IMR-90 (cell line): Measurements from ENCODE around the gene PATJ. TPM values are rescaled to one million over a fixed set of nuclear protein-coding genes. Genes with fewer than 3 reads are reported as not detected.

Experiments
- ATAC-seq: fragments of 200-7000 bp; cut with Tn5 transposase; 2 replicates; pipeline ENCODE4 v1.9.1; 2020; ENCODE audit warnings: low read depth, mild to moderate bottlenecking, moderate library complexity
- BruUV-seq: library from RNA; stranded (reverse); fragments of 400-500 nt; replicated peaks from 2 replicates; lab custom pipeline; 2021; lab: Mats Ljungman, UMichigan
- CTCF ChIA-PET: fragments of 300-600 bp; formaldehyde crosslinking; extraction: SDS; loops from one replicate; lab custom pipeline; 2021; ENCODE audit warnings: antibody characterized with exemption; lab: Yijun Ruan, JAX
- POLR2A ChIA-PET: fragments of 300-600 bp; sonication (Branson Sonifier 250); formaldehyde crosslinking; loops from one replicate; lab custom pipeline; 2022; ENCODE audit warnings: antibody characterized with exemption; ENCODE audit not compliant: unreplicated experiment; lab: Charles Lee
- DNase-seq: peaks from one replicate; pipeline ENCODE4 v3.0.0; 2013
- H2AFZ ChIP-seq: replicated peaks from 2 replicates; pipeline ENCODE3; 2013; ENCODE audit warnings: low read length, mild to moderate bottlenecking; ENCODE audit not compliant: poor library complexity
- H2AK5ac ChIP-seq: 2 replicates; pipeline ENCODE4 v1.6.1; 2013; ENCODE audit warnings: low read depth, low read length, inconsistent platforms
- H2AK9ac ChIP-seq: replicated peaks from 2 replicates; pipeline ENCODE3; 2013; ENCODE audit warnings: mild to moderate bottlenecking, low read depth, low read length, moderate library complexity; ENCODE audit not compliant: poor library complexity
- H2BK120ac ChIP-seq: 2 replicates; pipeline ENCODE4 v1.6.1; 2013; ENCODE audit warnings: low read depth, low read length, inconsistent platforms
- H2BK15ac ChIP-seq: 3 replicates; pipeline ENCODE4 v1.6.1; 2013; ENCODE audit warnings: low read depth, low read length, inconsistent platforms
- H2BK20ac ChIP-seq: 2 replicates; pipeline ENCODE4 v1.6.1; 2013; ENCODE audit warnings: low read depth, mild to moderate bottlenecking, inconsistent platforms, low read length, moderate library complexity
- H2BK5ac ChIP-seq: 2 replicates; pipeline ENCODE4 v1.6.1; 2013; ENCODE audit warnings: mild to moderate bottlenecking, low read depth, low read length, inconsistent platforms; ENCODE audit not compliant: poor library complexity, severe bottlenecking
- H3K14ac ChIP-seq: replicated peaks from 2 replicates; pipeline ENCODE4 v1.6.1; 2013; ENCODE audit warnings: low read depth, low read length, inconsistent platforms
- H3K18ac ChIP-seq: 2 replicates; pipeline ENCODE4 v1.6.1; 2013; ENCODE audit warnings: low read depth, low read length, control low read depth
- H3K23ac ChIP-seq: 2 replicates; pipeline ENCODE4 v1.6.1; 2013; ENCODE audit warnings: low read depth, low read length, inconsistent platforms
- H3K27ac ChIP-seq: 2 replicates; pipeline ENCODE4 v1.5.1; 2013; ENCODE audit warnings: mild to moderate bottlenecking, control low read depth, low read length; ENCODE audit not compliant: insufficient read depth
- H3K27me3 ChIP-seq: 2 replicates; pipeline ENCODE4 v1.6.1; 2013; ENCODE audit warnings: low read length; ENCODE audit not compliant: control insufficient read depth, insufficient read depth
- H3K36me3 ChIP-seq: 2 replicates; pipeline ENCODE4 v1.6.1; 2013; ENCODE audit warnings: low read length, mixed read lengths; ENCODE audit not compliant: control insufficient read depth, insufficient read depth
- H3K4ac ChIP-seq: 2 replicates; pipeline ENCODE4 v1.6.1; 2013; ENCODE audit warnings: low read depth, low read length, inconsistent platforms
- H3K4me1 ChIP-seq: 2 replicates; pipeline ENCODE4 v1.6.1; 2013; ENCODE audit warnings: low read length, mixed read lengths; ENCODE audit not compliant: control insufficient read depth, insufficient read depth
- H3K4me2 ChIP-seq: 2 replicates; pipeline ENCODE4 v1.6.1; 2013; ENCODE audit warnings: low read depth, mild to moderate bottlenecking, control low read depth, low read length, moderate library complexity
- H3K4me3 ChIP-seq: 2 replicates; pipeline ENCODE4 v1.5.1; 2013; ENCODE audit warnings: low read depth, mild to moderate bottlenecking, control low read depth, low read length, moderate library complexity; ENCODE audit not compliant: insufficient read depth
- H3K56ac ChIP-seq: 2 replicates; pipeline ENCODE4 v1.6.1; 2013; ENCODE audit warnings: low read length, inconsistent platforms; ENCODE audit not compliant: insufficient read depth; ENCODE audit errors: extremely low read depth
- H3K79me1 ChIP-seq, 2 experiments: 2 replicates each; pipeline ENCODE4 v1.6.1; 2013; ENCODE audit warnings: low read length in 2 of 2, inconsistent platforms in 1 of 2, low read depth in 1 of 2
- H3K9ac ChIP-seq: 2 replicates; pipeline ENCODE4 v1.6.1; 2013; ENCODE audit warnings: low read depth, low read length, control low read depth
- H3K9me1 ChIP-seq: 2 replicates; pipeline ENCODE4 v1.6.1; 2013; ENCODE audit warnings: low read length, inconsistent platforms; ENCODE audit not compliant: insufficient read depth
- H3K9me3 ChIP-seq: 2 replicates; pipeline ENCODE4 v1.6.1; 2013; ENCODE audit warnings: low read length; ENCODE audit not compliant: control insufficient read depth, insufficient read depth
- H4K20me1 ChIP-seq: 2 replicates; pipeline ENCODE4 v1.6.1; 2013; ENCODE audit warnings: low read length, inconsistent platforms; ENCODE audit not compliant: insufficient read depth
- H4K5ac ChIP-seq: 2 replicates; pipeline ENCODE4 v1.6.1; 2013; ENCODE audit warnings: mild to moderate bottlenecking, low read depth, low read length, control low read depth
- H4K8ac ChIP-seq, 2 experiments: 2 replicates each; pipeline ENCODE4 v1.6.1; 2013; ENCODE audit warnings: low read depth in 2 of 2, low read length in 2 of 2, control low read depth in 1 of 2, inconsistent platforms in 1 of 2
- H4K91ac ChIP-seq: 2 replicates; pipeline ENCODE4 v1.6.1; 2013; ENCODE audit warnings: low read depth, low read length, inconsistent platforms; ENCODE audit not compliant: insufficient read depth
- CHD1 ChIP-seq: IDR thresholded peaks from 2 replicates; pipeline ENCODE4 v1.6.1; 2012; ENCODE audit warnings: low read depth, low read length, improper control_type of control experiment
- MAFK ChIP-seq: IDR thresholded peaks from 2 replicates; pipeline ENCODE4 v1.6.1; 2012; ENCODE audit warnings: low read depth, low read length, improper control_type of control experiment
- MXI1 ChIP-seq: IDR thresholded peaks from 2 replicates; pipeline ENCODE4 v1.6.1; 2012; ENCODE audit warnings: low read depth, mild to moderate bottlenecking, low read length, moderate library complexity, borderline replicate concordance
- RCOR1 ChIP-seq: IDR thresholded peaks from 2 replicates; pipeline ENCODE4 v1.6.1; 2012; ENCODE audit warnings: mild to moderate bottlenecking, low read length, improper control_type of control experiment; ENCODE audit not compliant: insufficient replicate concordance
- WGBS, 2 experiments: methylation state at CpG; one replicate each; pipeline versions ENCODE4 v1.1.5 to v1.1.7; 2013; ENCODE audit warnings: missing lambda C conversion rate in 2 of 2; ENCODE audit not compliant: insufficient read length in 1 of 2; ENCODE audit errors: extremely low coverage in 2 of 2; 5-methylcytosine and 5-hydroxymethylcytosine counted together
- dilution Hi-C: fragments of 300-500 bp; cut with HindIII; formaldehyde crosslinking; loops from one replicate; pipeline ENCODE4 v1.14.3; 2018; ENCODE audit warnings: low sequenced_read_pairs; ENCODE audit not compliant: unreplicated experiment
- in situ Hi-C: fragments of 300-500 bp; cut with MboI; formaldehyde crosslinking; loops from 3 replicates; pipeline ENCODE4 v1.14.3; 2019; ENCODE audit warnings: low sequenced_read_pairs, inconsistent platforms, mixed read lengths
- intact Hi-C: fragments of 100-400 bp; cut with micrococcal nuclease; formaldehyde crosslinking; loops from 2 replicates; pipeline ENCODE4 v1.10.0; 2022
- polyA plus RNA-seq, 3 experiments: library from polyadenylated mRNA; depleted of rRNA; stranded (reverse); fragments of >200 nt; gene quantifications; 2 replicates each; pipeline ENCODE4 v1.2.3, GENCODE V29; 2012; ENCODE audit warnings: low replicate concordance in 1 of 3
- total RNA-seq: library from RNA; depleted of rRNA; stranded (reverse); fragments of >200 nt; gene quantifications from 2 replicates; pipeline ENCODE4 v1.2.3, GENCODE V29; 2012

PATJ gene
- total and polyA plus RNA-seq, 2 of the 4 experiments (the other 2 are of a cell fraction) = 2.0 to 3.4 TPM

- POLR2A ChIA-PET = no interaction called here
- no peak overlapping the region for H2AK9ac ChIP-seq
- H4K5ac ChIP-seq = no peak overlapping the region
- peaks cover 16% of the 10 kb centered on the region for H3K9me3 ChIP-seq
- BruUV-seq = no TSS peak
- H3K9me1 ChIP-seq = no peaks in the 10 kb centered on the region
- no peak overlapping the region for H3K14ac ChIP-seq
- no peak for ATAC-seq
- no peak overlapping the region for H4K8ac ChIP-seq
- H2BK120ac ChIP-seq = no peak overlapping the region
- WGBS, 2 experiments = no CpG with 5 or more reads among the region's 3 CpGs
- H2BK20ac ChIP-seq = no peak overlapping the region
- no peak overlapping the region for H3K4me3 ChIP-seq
- H3K4ac ChIP-seq = no peak overlapping the region
- no peak overlapping the region for H3K23ac ChIP-seq
- TF ChIP-seq MXI1 (no peak), CHD1 (no peak), MAFK (no peak), RCOR1 (no peak)
- intact Hi-C loops = no loop called here
- H3K56ac ChIP-seq = no peak overlapping the region
- H3K18ac ChIP-seq = no peak overlapping the region
- no peak overlapping the region for H2BK5ac ChIP-seq
- H2BK15ac ChIP-seq = no peak overlapping the region
- dilution Hi-C loops = no loop called here
- H2AFZ ChIP-seq = no peak overlapping the region
- H4K20me1 ChIP-seq = no peaks in the 10 kb centered on the region
- no peak for DNase-seq
- no peaks in the 10 kb centered on the region for H3K4me1 ChIP-seq
- no peak overlapping the region for H3K9ac ChIP-seq
- no peak overlapping the region for H3K4me2 ChIP-seq
- no peak overlapping the region for H2AK5ac ChIP-seq
- no peaks in the 10 kb centered on the region for H3K36me3 ChIP-seq
- no peaks in the 10 kb centered on the region for H3K79me1 ChIP-seq
- CTCF ChIA-PET = no interaction called here
- H3K27me3 ChIP-seq = no peaks in the 10 kb centered on the region
- no peak overlapping the region for H3K27ac ChIP-seq
- H4K91ac ChIP-seq = no peak overlapping the region
- in situ Hi-C loops = no loop called here
Measured at GRCh38 chr1:62224182-62224581, 481.9 kb downstream of the PATJ start.
